Astrocyte of the spinal cord (primary cell): ENCODE results near the gene MRPL46.
"Not testable (repeated sequence)": the region's sequence is repeated elsewhere in the genome, so short reads cannot be mapped to it uniquely, and the experiment has no call there.

Experiments used
- DNase-seq: peaks from one replicate; pipeline ENCODE4 v3.0.0; 2011; ENCODE audit warnings: low read depth, low spot score
- H3K4me3 ChIP-seq: 2 replicates; pipeline ENCODE4 v1.5.1; 2011; ENCODE audit warnings: low read depth, mild to moderate bottlenecking, low read length, moderate library complexity
- in situ Hi-C: cut with HindIII; loops from 2 replicates; pipeline ENCODE4 v1.10.0; 2017; ENCODE audit warnings: low sequenced_read_pairs
- TF ChIP-seq, protein P1 (sequence below): IDR thresholded peaks from 2 replicates; pipeline ENCODE4 v1.5.1; 2012; ENCODE audit warnings: low read depth, mild to moderate bottlenecking, low read length, inconsistent platforms

MRPL46 gene

GRCh38 chr15:88472225-88472624 is 5.0 kb upstream of the MRPL46 start:
- DNase-seq, result no peak
- TF ChIP-seq, protein P1, sequence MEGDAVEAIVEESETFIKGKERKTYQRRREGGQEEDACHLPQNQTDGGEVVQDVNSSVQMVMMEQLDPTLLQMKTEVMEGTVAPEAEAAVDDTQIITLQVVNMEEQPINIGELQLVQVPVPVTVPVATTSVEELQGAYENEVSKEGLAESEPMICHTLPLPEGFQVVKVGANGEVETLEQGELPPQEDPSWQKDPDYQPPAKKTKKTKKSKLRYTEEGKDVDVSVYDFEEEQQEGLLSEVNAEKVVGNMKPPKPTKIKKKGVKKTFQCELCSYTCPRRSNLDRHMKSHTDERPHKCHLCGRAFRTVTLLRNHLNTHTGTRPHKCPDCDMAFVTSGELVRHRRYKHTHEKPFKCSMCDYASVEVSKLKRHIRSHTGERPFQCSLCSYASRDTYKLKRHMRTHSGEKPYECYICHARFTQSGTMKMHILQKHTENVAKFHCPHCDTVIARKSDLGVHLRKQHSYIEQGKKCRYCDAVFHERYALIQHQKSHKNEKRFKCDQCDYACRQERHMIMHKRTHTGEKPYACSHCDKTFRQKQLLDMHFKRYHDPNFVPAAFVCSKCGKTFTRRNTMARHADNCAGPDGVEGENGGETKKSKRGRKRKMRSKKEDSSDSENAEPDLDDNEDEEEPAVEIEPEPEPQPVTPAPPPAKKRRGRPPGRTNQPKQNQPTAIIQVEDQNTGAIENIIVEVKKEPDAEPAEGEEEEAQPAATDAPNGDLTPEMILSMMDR, result no peak
- H3K4me3 ChIP-seq, result no peak overlapping the region
- in situ Hi-C loops, result no loop called here

DNA sequence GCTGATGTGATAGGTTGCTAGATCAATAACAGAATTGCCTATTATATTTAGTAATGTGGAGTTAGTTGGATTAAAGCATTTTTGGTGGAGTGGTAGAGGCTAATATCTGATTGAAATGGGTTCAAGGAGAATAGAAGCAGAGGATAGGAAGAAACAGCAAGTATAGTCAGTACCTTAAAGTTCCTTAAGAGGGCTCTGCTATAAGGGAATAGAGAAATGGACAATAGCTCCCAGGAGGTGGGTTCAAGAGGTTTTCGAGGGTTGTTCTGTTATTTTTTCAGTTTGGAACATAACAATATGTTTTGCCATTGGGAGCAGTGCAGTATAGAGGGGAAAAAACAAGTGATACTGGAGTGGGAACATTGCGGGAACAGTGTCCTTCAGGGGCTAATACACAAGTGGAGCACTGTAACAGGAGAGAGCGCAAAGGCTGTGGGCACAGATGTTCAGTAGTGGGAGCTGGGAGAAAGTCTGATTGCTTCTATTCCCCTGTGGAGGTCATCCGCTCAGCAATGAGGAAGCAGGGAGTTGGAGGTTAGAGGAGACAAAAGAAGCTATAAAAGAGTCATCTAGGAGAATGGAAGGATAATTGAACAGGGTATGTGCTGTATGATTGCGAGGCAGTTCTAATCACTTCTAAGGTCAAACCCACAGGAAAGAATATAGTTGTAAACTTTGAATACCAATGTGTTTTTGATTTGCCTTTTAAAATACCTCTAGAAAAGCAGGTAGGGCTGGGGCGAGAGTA is 3.6 kb upstream of the MRPL46 start:
- DNase-seq, result no peak
- TF ChIP-seq, protein P1, result no peak
- H3K4me3 ChIP-seq, result no peak overlapping the region
- in situ Hi-C loops, result no loop called here

GRCh38 chr15:88469321-88469720 is 2.1 kb upstream of the MRPL46 start:
- in situ Hi-C loops, result no loop called here
- DNase-seq, result no peak
- no peak overlapping the region for H3K4me3 ChIP-seq
- TF ChIP-seq, protein P1, result no peak

- H3K4me3 ChIP-seq, in situ Hi-C loops, DNase-seq: not testable (repeated sequence)
Observed at GRCh38 chr15:88468721-88469120, 1.5 kb upstream of the MRPL46 start.

DNA sequence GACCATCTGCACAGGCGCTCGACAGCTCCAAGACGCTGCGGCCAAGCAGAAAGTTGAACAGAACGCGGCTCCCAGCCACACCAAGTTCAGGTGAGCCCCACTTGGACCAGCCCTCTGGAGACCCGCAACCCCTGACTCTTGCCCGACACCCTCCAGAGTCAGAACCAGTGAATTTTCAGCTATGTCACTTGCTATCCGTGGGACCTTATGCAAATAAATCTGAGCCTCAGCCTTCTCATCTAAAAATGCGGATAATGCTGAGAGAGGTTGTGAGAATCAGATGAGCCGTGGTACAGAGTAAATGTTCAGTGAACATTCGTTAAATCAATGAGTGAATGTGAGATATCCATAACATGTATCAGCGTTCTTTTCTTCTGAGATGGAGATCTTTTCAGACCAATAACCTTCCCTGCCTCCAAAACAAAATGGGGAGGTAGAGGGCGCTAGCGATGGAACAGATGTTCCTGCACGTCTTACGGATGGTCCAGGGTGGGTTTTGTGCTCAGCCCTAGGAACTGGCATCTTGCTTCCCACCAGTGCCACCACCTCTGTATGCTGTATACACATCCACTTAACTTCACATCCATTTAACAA is 844 bp upstream of the MRPL46 start:
- peak overlapping the region; percentile 69 for H3K4me3 ChIP-seq
- TF ChIP-seq, protein P1, result peak; percentile 55
- DNase-seq, result peak; percentile 16
- in situ Hi-C loops, result no loop called here

- in situ Hi-C loops, result no loop called here
- DNase-seq, result no peak
- H3K4me3 ChIP-seq, result no peak overlapping the region
- TF ChIP-seq, protein P1, result no peak
Observed at GRCh38 chr15:88465633-88466224, 1.5 kb downstream of the MRPL46 start.

GRCh38 chr15:88463870-88464532 is 3.2 kb downstream of the MRPL46 start:
- no peak overlapping the region for H3K4me3 ChIP-seq
- DNase-seq, result no peak
- TF ChIP-seq, protein P1, result no peak
- in situ Hi-C loops, result no loop called here
